Dermis blood vessel endothelial cell (primary cell): Measurements from ENCODE around the gene APOBEC4. TPM values are rescaled to one million over a fixed set of nuclear protein-coding genes. Genes with fewer than 3 reads are reported as not detected.
"Not testable (repeated sequence)": the region's sequence is repeated elsewhere in the genome, so short reads cannot be mapped to it uniquely, and the experiment has no call there.

Experiments
- DNase-seq: peaks from one replicate; pipeline ENCODE4 v3.0.0; 2010
- total RNA-seq: library from RNA; depleted of rRNA; stranded (reverse); fragments of >200 nt; gene quantifications from 2 replicates; pipeline ENCODE4 v1.2.3, GENCODE V29; 2014

The APOBEC4 gene
- total RNA-seq: not detected in 2 replicates

- peak; percentile 51 for DNase-seq
These were observed at the start of gene APOBEC4 for GRCh38 chr1:183652547-183653461. Gene APOBEC4 (minus strand): TSS chr1:183653316. CDS start chr1:183648781, 4,535 bp downstream.

GRCh38 chr1:183702813-183703198, 49.7 kb upstream of the APOBEC4 start:
- no peak for DNase-seq

DNA sequence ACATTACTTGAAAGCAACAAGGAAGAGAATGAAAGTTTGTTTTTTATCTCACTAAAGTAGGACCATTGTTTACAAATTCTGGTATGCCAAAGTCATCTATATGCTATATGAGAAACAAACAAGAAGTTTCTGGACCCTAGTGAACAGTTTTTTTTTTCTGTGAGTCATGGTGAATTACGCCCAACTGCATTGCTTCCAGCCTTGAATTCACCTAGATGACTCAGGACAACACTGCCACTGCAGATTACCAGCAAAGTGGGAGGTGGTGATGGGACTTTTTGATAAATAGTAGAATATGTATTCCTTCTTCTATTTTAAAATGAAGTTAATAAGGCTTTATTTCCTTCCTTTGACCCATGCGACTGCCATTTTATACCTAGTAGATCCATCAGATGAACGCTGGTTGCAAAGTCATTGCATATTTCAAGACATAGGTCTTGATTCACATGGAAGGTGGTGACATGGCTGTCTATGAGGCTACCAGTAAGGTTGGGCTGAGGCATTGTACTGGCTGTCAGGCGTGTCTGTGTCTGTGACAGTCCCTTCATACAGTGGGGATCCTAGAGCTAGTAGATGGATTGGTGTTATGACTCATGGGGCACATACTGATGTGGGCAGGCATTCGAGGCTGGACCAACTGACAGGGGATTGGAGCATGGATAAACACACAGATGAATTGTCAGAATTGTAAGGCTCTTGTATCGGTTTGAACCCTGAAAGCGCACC, 49.1 kb upstream of the APOBEC4 start:
- DNase-seq: no peak

GRCh38 chr1:183699616-183700160, 46.6 kb upstream of the APOBEC4 start:
- DNase-seq: peak; percentile 13

GRCh38 chr1:183697814-183698590, 44.9 kb upstream of the APOBEC4 start:
- peak; percentile 54 for DNase-seq

GRCh38 chr1:183696981-183697380, 43.9 kb upstream of the APOBEC4 start:
- no peak for DNase-seq

DNA sequence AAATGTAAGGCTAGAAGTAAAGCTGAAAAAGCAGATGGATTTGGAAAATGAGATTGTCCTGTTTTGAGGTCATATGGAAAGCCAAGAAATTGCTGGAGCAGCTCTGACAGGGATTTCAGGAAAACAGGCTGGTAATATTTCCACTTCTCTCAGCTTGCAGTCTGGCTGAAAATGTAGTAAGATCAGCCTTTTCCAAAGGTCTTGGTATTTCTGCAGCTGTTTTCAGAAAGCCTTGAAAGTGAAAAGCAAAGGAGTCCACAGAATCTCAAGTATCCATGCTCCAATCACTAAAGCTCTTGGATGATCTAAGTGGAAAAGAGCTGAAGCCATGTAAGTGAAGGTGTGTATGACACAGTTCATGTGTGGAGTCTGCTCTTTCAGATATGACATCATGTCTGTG, 41.6 kb upstream of the APOBEC4 start:
- no peak for DNase-seq

DNA sequence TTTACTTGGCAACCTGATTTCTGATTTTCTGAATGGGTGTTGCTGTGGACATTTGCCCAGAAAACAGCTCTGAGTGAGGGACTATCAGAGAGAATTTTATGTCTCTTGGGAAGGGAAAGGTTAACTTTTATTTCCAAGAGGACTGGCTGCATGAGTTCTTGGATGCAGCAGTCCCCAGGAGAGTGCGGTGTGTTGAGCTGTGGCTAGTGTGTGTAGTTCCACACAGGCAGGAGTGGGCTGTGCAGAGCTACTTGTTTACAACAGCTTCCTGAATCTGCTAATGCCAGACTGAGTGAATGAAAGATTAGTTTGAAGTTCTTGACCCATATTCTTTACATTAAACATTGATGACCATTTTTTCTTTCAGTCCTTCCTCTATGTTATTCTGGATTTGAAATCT, 41.0 kb upstream of the APOBEC4 start:
- DNase-seq: no peak

DNA sequence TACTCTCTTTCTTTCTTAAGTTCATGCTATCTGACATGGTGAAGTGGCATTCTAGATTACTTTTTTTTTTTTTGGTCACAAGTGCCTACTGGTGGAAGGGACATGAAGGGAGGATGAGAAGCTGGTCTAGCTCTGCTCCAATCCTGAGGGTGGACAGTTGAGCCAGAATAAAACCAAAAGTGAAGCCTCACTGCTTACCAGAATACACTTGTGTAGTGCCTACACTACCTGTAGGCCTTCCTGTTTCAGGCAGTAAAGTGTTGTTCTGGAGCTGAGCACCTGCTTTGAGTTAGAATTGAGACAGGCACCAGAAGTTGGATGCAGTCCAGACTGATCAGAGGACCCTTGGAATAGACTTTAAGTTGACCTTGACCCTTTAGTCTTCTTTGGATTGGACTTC, 40.4 kb upstream of the APOBEC4 start:
- no peak for DNase-seq

DNA sequence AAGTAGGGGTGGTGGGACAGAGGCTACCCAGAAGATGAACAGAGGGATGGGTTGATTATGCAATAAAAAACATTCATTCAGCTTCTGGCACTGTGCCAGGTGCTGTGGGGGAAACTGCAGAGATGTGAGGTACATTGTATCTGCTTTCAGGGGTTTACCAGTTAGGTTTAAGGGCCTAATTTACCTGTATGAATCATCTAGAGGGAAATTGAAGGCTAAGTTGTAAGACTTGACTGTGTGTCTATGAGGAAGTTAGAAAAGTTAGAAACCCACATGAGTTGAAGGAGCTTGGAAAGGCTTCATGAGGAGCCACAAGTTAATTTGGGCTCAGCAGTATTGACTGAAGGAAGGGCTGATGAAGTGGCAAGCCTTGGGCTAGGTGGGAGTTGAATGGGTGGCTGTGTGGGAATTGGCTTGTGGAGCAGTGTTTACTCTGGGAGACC, 36.7 kb upstream of the APOBEC4 start:
- DNase-seq: no peak

DNA sequence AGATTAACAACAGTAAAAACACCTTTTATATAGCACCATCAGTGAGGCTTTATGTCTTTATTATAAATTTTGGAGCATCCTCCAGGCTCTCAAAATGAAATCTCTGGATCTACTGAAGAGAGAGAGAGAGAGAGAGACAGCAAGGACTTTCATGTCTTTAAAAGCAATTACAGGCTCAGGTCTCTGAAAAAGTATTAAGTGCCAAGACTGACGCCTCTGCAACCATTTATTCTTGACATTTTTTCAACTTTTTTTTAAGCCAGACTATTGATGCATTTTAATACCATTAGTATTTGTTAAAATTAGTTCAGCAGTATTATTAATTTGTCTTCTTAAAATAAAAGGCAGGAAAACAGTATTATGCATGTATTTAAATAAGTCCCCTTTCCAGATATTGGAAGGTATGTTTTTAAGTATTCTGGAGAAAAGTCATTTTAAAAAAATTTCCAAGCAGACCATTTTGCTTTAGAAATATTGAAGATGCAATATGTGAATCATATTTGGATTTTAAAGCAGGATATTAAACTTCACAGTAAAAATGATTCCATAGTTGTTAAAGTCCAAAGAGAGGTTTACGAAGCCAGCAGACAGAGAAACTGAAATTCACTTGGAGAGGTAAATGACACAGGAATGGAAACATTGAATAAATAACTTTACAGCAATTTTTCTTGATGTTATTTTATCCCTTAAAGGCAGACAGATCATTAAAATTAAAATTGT, 35.4 kb upstream of the APOBEC4 start:
- no peak for DNase-seq

DNA sequence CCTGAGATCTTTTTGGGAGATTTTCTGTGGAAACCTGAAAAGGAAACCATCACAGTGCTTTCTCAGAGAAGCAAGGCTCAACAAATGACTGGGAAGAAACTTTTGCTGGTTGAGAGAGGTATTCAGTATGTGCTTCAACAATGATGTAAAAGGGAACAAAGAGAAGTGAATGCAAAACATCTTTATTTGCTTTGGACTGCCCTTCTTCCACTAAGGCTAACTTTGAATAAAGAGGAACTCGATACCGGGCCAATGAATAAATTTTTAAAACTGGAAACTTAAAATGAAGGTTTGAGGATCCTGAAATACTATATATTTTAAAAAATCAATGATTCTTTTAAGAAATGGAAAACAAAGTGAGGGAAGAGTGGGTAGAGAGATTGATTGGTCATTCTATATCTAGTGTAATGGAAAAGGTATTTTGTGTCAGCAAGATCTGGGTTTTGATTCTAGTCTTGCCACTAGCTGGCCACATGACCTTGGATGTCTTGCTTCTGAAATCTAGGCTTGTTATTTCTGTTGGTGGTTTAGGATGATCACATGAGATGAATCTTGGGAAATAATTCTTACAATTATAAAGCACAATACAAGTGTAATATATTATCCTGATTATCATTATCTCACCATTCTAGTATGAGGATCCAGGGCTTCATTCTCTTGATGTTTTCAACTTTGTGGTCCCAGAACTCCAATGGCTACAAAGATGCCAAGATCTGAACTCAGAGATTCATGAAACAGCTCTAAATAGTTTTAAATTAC, 34.6 kb upstream of the APOBEC4 start:
- no peak for DNase-seq

GRCh38 chr1:183686229-183686628, 33.1 kb upstream of the APOBEC4 start:
- no peak for DNase-seq

DNA sequence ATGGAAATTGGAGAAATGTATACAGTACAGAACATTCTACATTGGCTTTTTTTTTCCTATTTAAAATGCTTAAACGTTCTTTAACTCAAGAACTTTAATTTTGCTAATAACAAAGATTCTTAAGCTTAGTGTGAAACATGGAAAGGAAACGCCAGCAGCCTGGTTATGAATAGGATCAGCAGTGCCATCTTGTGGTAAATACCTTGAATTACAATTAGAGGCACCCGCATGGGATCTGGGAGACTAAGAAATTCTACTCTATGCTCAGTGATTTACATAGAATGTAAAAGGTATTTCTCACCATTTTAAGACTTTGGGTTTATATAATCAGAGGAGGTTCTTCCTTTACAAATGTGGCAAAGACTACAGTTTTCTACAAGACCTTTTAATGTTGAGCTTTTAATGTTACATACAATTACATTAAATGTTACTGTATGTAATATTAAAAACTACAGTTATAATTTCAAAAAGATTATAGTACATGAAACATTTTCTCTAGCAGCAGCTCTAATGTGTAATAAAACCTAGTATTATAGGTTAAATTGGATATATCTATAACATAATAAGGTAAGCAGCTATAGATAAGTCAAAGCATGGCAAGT, 32.1 kb upstream of the APOBEC4 start:
- peak; percentile 78 for DNase-seq

GRCh38 chr1:183679363-183679762, 26.2 kb upstream of the APOBEC4 start:
- not testable (repeated sequence) for DNase-seq

GRCh38 chr1:183678819-183679218, 25.7 kb upstream of the APOBEC4 start:
- DNase-seq: no peak

DNA sequence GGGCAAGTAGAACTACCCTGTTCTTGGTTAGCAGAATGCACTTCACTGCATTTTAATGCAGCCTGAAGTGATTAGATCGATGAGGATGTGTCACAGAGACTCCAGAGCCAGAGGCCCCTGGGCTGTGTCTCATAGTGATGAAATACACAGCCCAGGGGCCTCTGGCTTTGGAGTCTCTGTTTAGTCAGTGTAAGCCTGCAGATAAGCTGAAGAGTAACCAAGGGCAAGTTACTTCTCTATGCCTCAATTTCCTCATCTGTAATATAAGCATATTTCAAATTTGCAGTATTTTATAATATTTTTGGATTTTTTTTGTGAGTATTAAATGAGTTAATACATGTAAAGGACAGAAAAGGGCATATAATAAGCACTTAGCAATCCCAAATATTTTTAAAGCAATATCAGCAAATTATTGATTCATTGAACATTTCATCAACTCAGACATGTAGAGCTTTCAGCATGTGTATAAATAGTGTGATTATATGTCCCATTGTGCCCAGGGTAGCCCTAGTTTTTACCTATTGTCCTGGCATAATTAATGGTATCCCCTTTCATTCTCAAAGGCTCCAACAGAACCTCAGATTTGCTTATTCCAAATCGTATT, 23.6 kb upstream of the APOBEC4 start:
- no peak for DNase-seq

- DNase-seq: no peak
These were observed 22.9 kb upstream of the APOBEC4 start for GRCh38 chr1:183675883-183676585.

GRCh38 chr1:183675381-183675780, 22.3 kb upstream of the APOBEC4 start:
- DNase-seq: no peak

- DNase-seq: no peak
These were observed 21.8 kb upstream of the APOBEC4 start for GRCh38 chr1:183674886-183675285.
